HG02981 (cell line): ENCODE results near the gene BCAM.
"Not testable (repeated sequence)": the region's sequence is repeated elsewhere in the genome, so short reads cannot be mapped to it uniquely, and the experiment has no call there.

Experiments used
- ATAC-seq: cut with Tn5 transposase; IDR thresholded peaks from one replicate; pipeline ENCODE4 v1.9.1; 2021; ENCODE audit warnings: mild to moderate bottlenecking, moderate library complexity; ENCODE audit not compliant: unreplicated experiment

Gene BCAM

DNA sequence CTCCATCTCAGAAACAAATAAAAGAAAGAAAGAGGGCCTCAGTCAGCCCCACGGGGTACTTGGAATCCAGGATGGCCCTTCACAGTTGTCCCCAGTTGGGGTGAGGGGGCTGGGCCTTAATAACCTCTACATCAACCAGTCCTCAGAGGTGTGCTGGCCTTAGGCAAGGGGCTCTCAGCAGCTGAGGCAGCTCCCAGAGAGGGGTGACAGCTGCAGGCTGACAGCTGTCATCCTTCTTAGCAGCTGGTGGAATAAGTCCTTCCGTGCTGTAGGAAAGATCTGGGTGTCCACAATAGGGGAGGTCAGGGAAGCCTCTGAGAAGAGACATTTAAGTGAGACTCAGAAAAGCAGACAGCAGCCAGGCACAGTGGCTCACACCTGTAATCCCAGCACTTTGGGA, 7.4 kb downstream of the BCAM start:
- ATAC-seq: no peak

DNA sequence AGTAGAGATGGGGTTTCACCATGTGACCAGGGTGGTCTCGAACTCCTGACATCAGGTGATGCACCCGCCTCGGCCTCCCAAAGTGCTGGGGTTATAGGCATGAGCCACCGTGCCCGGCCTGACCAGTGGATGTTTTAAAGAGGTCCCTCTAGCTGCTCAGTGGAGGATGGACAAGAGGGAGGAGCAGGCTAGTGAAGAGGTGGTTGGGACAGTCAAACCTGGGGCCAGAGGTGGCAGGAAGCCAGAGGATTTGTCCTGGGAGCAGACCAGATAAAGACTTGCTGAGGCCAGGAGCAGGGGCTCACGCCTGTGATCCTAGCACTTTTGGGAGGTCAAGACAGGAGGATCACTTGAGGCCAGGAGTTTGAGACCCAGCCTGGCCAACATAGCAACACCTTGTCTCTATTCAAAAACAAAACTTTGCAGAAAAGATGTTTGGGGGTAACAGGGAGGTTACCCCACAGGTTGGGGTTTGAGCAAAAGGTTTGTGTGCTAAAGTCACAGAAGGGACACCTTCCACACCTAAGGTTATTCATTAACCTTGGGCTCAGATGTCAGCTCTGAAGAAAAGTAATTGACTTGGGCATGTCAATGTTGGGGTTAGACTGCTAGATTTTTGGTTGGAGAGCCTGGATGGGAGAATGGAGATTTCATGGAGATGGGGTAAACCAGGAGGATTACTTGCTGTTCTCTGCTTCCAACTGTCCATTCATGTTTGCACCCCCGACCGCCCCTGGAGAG, 9.0 kb downstream of the BCAM start:
- no peak for ATAC-seq

DNA sequence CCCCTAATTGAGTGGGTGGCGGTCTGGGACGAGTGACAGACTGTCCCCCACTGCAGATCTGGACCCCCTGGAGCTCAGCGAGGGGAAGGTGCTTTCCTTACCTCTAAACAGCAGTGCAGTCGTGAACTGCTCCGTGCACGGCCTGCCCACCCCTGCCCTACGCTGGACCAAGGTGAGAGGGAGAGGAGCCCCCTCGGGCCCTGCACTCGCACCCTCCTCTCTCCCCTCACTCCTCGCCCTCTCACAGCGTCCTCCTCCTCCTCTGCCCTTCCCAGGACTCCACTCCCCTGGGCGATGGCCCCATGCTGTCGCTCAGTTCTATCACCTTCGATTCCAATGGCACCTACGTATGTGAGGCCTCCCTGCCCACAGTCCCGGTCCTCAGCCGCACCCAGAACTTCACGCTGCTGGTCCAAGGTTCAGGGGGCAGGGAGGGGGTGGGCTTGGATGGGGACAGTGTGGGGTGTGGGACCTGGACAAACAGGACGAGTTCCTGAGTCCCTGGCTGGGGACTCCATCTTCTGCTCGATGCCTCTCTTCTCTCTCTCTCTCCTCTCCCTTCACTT, 9.6 kb downstream of the BCAM start:
- no peak for ATAC-seq

DNA sequence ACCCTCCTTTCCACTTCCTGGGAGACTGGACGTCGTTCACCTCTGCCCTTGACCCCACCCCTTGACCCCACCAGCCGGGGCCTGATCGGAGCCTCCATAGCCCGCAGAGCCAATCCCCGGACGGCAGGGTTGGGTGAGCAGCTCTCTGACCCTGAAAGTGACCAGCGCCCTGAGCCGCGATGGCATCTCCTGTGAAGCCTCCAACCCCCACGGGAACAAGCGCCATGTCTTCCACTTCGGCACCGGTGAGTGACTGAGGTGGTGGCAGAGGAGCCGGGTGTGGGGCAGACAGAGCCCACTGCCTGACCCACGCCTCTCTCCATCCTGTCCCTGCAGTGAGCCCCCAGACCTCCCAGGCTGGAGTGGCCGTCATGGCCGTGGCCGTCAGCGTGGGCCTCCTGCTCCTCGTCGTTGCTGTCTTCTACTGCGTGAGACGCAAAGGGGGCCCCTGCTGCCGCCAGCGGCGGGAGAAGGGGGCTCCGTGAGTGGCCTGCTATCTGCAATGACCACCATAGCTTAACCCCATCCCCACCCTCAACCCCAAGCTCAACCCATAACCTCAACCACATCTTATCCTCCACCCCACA, 10.4 kb downstream of the BCAM start:
- ATAC-seq: no peak

DNA sequence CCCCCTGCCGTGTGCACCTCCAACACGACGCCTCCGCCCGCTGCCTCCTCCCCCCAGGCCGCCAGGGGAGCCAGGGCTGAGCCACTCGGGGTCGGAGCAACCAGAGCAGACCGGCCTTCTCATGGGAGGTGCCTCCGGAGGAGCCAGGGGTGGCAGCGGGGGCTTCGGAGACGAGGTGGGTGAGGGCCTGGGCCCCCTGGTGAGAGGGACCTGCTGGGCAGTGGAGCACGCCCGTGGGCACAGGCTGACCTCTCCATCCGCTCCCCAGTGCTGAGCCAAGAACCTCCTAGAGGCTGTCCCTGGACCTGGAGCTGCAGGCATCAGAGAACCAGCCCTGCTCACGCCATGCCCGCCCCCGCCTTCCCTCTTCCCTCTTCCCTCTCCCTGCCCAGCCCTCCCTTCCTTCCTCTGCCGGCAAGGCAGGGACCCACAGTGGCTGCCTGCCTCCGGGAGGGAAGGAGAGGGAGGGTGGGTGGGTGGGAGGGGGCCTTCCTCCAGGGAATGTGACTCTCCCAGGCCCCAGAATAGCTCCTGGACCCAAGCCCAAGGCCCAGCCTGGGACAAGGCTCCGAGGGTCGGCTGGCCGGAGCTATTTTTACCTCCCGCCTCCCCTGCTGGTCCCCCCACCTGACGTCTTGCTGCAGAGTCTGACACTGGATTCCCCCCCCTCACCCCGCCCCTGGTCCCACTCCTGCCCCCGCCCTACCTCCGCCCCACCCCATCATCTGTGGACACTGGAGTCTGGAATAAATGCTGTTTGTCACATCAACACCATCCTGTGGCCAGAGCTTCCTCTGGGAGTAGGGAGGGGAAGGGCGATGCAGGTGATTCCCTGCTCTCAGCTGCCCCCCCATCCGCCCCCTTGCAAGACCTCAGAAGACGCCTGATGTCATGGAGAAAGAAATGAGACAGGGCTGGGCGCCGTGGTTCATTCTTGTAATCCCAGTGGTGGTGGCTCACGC, 12.0 kb downstream of the BCAM start:
- no peak for ATAC-seq

DNA sequence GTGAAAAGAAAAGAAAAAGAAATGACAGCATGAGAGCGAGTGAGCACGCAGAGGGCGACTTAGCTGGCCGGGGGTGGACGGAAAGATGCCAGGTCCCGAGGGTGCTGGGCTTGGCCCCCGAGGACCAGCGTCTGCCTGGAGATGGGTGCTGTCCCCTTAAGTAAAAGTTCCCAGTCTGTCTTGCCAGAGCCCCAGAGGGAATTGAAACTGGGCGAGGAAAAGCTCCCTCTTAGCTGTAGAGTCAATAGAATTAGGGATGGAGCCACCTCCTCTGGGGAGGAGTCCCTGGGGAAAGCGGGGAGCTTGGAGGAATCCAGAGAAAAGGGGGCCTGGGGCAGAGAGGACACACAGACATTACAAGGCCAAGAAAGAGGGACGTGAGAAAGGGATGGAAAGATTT, 13.3 kb downstream of the BCAM start:
- ATAC-seq: no peak

DNA sequence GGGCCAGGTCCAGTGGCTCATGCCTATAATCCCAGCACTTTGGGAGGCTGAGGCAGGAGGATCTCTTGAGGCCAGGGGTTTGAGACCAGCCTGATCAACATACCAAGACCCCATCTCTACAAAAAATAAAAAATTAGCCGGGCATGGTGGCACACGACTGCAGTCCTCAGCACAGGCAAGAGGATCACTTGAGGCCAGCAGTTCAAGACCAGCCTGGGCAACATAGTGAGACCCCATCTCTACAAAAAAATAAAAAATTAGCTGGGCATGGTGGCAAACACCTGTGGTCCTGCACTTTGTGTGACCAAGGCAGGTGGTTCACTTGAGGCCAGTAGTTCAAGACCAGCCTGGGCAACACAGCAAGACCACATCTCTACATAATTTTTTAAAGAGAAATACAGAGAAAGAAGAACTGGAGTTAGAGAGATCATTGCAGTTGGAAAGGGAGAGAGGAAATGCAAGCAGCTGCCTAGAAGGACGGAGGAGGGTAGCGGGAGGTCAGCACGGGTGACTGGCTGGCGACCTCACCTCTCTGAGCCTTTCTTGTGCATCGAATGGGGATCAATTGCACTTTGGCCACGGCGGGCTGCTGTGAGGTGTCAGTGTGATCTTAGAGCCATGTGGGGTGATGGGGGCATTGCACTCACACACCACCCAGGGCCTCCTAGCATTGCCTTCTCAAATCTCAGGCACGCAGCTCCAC, 13.9 kb downstream of the BCAM start:
- ATAC-seq: no peak

DNA sequence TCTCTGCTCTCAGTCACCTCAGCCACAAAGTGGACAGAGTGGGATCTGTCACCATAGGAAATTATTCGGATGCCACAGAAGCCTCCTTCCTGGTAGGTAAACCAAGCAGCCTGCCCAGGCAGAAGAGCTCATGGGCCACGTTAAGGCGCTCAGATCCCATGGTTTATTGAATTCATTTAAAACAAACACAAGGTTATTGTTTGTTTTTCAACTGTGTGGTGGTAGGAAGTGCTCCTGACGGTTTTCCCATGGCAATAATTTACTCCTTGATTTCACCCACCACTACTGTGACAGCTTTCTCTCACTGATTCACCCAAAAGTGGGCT, 14.4 kb downstream of the BCAM start:
- ATAC-seq: no peak

DNA sequence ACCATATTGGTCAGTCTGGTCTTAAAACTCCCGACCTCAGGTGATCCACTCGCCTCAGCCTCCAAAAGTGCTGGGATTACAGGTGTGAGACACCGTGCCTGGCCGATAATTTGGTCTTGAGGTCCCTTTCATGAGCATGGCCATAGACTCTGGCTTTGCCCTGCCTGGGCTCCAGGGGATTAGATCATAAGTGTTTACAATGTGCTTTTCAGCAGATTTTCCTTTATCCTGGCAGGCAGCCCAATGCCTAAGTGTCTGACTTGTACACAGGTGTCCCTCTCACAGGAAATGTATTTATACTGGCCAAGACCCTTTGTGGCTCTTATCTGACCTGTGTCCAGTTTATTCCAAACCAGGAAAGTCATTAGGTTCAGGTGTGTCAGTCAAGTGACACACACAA, 15.9 kb downstream of the BCAM start:
- ATAC-seq: no peak

DNA sequence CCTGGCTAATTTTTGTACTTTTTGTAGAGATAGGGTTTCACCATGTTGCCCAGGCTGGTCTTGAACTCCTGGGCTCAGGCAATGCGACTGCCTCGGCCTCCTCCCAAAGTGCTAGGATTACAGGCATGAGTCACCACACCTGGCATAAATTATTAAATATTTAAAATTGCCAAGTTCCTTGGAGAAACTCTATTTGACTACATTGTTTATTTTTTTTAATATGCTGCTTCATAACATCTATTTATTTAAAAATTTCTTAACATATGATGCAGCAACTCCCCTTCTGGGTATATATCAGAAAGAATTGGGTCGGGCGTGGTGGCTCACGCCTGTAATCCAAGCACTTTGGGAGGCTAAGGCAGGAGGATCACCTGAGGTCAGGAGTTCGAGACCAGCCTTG, 24.0 kb downstream of the BCAM start:
- ATAC-seq: not testable (repeated sequence)

DNA sequence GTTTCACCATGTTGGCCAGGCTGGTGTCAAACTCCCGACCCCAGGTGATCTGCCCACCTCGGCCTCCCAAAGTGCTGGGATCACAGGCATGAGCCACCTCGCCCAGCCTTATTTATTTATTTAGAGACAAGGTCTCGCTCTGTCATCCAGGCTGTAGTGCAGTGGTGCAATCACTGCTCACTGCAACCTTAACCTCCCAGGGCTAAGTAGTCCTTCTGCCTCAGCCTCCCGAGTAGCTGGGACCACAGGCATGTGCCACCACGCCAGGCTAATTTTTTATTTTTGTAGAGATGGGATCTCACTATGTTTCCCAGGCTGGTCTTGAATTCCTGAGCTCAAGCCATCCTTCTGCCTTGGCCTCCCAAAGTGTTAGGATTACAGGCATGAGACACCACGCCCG, 25.5 kb downstream of the BCAM start:
- not testable (repeated sequence) for ATAC-seq

DNA sequence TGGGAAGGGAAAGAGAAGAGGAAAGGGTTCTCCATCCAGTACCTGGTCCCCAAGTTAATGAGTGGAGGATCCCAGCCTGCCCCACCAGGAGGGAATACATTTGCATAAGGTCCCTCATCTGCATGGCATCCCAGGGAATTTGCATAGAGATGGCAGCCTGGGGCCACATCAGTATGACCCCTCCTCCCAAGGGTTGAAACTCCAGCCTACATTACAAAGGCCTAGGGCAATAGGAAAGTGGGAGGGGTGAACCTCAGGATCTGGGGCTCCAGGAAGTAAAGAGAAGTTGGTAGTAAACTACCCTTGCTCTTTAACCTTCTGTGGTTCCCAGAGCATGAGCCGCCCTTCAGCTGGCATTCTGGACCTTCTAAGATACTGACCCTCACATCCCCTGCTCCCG, 30.4 kb downstream of the BCAM start:
- no peak for ATAC-seq

DNA sequence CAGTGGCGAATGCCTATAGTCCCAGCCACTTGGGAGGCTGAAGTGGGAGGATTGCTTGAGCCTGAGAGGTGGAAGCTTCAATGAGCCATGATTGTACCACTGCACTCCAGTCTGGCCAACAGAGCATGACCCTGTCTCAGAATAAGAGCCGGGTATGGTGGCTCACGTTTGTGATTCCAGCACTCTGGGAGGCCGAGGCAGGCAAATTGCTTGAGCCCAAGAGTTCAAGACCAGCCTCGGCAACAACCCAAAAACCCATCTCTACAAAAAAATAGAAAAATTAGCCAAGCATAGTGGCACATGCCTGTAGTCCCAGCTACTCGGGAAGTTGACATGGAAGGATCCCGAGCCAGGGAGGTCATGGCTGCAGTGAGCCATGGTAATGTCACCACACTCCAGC, 31.9 kb downstream of the BCAM start:
- ATAC-seq: no peak

DNA sequence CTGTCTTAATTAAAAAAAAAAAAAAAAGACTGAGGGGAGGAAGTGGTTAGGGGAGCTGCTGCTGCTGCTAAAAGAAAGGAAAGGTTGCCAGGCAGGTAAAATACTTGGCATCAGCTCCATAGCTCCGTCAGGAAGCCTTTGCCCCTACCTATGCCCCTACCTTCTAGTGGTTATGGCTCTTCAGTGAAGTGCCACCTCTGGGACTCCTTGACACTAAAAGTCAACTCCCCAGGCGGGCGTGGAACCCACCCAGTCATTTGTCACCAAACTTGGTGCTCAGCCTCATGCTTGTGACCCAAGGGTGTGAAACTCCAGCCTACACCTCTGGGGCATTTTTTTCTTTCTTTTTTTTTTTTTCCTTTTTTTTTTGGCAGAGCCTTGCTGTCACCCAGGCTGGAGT, 32.3 kb downstream of the BCAM start:
- ATAC-seq: no peak

DNA sequence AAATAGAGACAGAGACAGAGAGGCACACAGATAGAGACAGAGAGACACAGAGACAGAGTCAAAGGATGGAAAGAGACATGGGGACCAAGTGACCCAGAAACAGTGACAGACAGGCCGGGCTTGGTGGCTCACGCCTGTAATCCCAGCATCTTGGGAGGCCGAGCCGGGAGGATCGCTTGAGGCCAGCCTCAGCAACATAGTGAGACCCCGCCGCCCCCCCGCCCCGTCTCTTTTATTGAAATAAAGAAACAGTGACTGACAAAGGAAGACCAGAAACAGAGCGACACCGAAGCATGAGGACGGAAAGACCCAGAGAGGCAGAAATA, 36.3 kb downstream of the BCAM start:
- ATAC-seq: no peak

DNA sequence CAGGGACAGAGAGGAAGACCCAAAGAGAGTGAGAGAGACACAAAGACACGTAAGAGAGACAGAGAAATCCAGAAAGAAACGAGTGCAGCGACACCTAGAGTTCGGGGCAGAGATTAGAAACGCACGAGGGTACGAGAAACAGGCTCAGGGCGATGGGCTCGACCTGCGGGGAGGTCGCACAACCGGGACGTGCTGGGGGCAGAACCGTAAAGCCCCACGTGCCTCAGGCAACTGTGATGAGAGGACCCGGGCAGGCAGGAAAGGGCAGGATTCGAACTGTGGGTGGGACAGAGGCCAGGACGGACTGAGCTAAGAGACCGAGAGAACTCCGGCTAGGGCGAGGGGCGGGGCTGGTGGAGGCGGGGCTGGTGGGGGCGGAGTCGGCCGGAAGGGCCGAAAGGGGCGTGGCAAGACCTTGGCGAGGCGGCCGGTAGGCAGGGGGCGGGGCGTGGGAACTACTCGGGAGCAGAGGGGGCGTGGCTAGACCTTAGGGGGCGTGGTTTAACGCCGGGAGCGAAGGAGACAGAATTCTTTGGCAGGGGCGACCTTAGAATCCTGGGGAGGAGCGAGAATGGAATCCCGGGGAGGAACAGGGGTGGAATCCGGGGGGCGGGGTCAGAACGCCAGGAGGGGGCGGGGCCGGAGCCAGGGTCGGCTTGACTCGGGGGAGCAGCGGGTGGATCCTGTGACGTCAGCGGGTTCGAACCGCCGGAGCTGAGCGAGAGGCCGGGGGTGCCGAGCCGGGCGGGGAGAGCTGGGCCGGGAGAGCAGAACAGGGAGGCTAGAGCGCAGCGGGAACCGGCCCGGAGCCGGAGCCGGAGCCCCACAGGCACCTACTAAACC, 36.9 kb downstream of the BCAM start, which contains the start of gene NECTIN2:
Gene NECTIN2, plus strand, starts transcription at position 686 of the 843 bp plus-strand sequence. CDS start 229 bp downstream, outside the sequence.
- peak; percentile 49 for ATAC-seq

DNA sequence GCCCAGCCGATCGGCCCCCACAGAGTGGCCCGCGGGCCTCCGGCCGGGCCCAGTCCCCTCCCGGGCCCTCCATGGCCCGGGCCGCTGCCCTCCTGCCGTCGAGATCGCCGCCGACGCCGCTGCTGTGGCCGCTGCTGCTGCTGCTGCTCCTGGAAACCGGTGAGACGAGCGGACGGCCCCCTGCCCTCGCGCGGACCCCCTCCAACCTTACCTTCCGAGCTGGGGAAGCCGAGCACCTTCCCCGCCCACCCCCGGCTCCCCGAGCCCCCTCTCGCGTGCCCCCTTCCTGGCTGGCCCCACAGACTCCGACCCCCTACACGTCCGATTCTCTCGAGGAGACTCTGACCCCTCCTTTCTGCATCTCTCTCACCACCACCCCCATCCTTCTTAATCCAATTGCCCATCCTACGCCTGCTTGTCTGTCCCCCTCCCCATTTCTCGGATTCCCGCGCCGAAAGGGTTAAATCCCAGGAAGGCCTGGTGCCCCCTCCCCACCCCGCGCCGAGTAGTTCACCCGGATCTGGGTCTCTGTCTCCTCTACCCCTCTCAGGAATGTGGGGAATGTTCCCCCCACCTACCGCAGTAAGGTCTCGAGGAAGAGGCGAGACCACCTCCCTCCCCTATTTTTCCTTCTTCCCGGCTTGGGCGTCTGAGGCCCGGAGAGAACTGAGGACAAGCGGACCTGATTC, 37.7 kb downstream of the BCAM start:
- ATAC-seq: no peak

DNA sequence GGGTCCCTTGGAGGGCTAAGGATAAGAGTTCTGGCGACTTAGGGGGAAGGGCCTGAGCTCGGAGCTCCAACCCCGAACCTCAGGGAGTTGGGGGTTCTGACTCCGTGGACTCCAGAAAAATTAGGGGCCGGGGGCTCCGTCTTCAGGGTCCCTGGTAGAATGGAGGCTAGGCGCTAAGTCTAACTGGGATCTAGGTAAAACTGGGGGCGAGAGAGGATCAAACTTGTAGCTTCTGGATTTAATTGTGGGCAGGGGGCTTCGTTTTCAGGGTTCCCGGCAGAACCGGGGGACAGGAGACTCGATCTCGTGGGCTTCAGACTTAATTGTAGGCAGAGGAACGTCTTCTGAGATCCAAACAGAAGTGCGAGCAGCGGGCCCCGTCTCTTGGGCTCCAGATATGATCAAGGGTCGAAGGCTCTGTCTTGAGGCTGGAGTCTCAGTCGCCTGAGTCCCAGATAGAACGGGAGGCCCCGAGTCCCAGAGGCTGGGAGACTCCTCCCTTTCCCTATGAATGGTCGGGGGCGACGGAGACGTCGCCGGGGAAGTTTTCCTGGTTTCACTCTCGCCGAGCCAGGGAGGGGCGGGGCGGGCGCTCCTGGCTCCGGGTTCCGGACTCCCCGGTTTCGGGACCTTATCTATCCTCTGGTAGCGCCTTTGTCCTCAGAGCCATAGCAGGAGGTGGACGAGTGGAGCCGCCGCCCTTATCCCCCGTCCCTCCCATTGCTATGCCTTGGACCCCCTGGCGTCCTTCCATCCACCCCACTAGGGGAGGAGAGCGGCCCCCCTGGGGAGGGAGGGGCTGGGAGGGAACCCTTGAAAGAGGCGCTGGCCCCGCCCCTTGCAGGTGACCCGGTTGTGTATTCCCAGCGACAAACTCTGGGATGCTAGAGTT, 38.5 kb downstream of the BCAM start:
- no peak for ATAC-seq
